HG02981 (cell line): ENCODE data around the gene TBCB.
"Not testable (repeated sequence)": the region's sequence is repeated elsewhere in the genome, so short reads cannot be mapped to it uniquely, and the experiment has no call there.

ENCODE experiments used
- ATAC-seq: cut with Tn5 transposase; IDR thresholded peaks from one replicate; pipeline ENCODE4 v1.9.1; 2021; ENCODE audit warnings: mild to moderate bottlenecking, moderate library complexity; ENCODE audit not compliant: unreplicated experiment

Gene TBCB

GRCh38 chr19:36134867-36135266 is 19.6 kb downstream of the TBCB start:
- not testable (repeated sequence) for ATAC-seq

- no peak for ATAC-seq
Observed at GRCh38 chr19:36136964-36137686, 21.9 kb downstream of the TBCB start.

GRCh38 chr19:36139120-36139472 is 23.8 kb downstream of the TBCB start:
- ATAC-seq = no peak

GRCh38 chr19:36139473-36140303 is 24.4 kb downstream of the TBCB start, which contains the start of gene CAPNS1:
Gene CAPNS1 (plus strand): TSS chr19:36140066. CDS start chr19:36141012, 946 bp downstream.
- peak; percentile 66 for ATAC-seq

GRCh38 chr19:36140304-36141038 is 25.2 kb downstream of the TBCB start:
- ATAC-seq = peak; percentile 2

GRCh38 chr19:36141039-36141927 is 26.0 kb downstream of the TBCB start:
- ATAC-seq = peak; percentile 50

GRCh38 chr19:36142046-36142445 is 26.8 kb downstream of the TBCB start:
- ATAC-seq = no peak

GRCh38 chr19:36142496-36142895 is 27.2 kb downstream of the TBCB start:
- no peak for ATAC-seq

GRCh38 chr19:36144624-36145023 is 29.4 kb downstream of the TBCB start:
- ATAC-seq = no peak

- ATAC-seq = no peak
Observed at GRCh38 chr19:36149673-36150406, 34.6 kb downstream of the TBCB start.

- no peak for ATAC-seq
Observed at GRCh38 chr19:36150586-36150985, 35.3 kb downstream of the TBCB start.

- no peak for ATAC-seq
Observed at GRCh38 chr19:36151144-36152018, 36.1 kb downstream of the TBCB start.

GRCh38 chr19:36152019-36152351 is 36.7 kb downstream of the TBCB start:
- no peak for ATAC-seq

- ATAC-seq = no peak
Observed at GRCh38 chr19:36152352-36153091, 37.3 kb downstream of the TBCB start, which contains the start of gene COX7A1. Gene COX7A1 (minus strand): TSS chr19:36152447. CDS start chr19:36152407, 40 bp downstream.

- no peak for ATAC-seq
Observed at GRCh38 chr19:36153126-36153525, 37.9 kb downstream of the TBCB start.

- no peak for ATAC-seq
Observed at GRCh38 chr19:36160821-36161596, 45.7 kb downstream of the TBCB start.

- no peak for ATAC-seq
Observed at GRCh38 chr19:36163813-36164212, 48.5 kb downstream of the TBCB start.
